Caco-2 (cell line): ENCODE data around the gene CC2D1B. TPM values are rescaled to one million over a fixed set of nuclear protein-coding genes. Genes with fewer than 3 reads are reported as not detected.

Experiments
- BruUV-seq: library from RNA; stranded (reverse); fragments of 400-500 nt; replicated peaks from 2 replicates; lab custom pipeline; 2021; lab: Mats Ljungman, UMichigan
- CTCF ChIA-PET: fragments of 300-600 bp; sonication (Branson Sonifier 250); formaldehyde crosslinking; loops from one replicate; lab custom pipeline; 2022; ENCODE audit warnings: antibody characterized with exemption; lab: Charles Lee
- POLR2A ChIA-PET: fragments of 300-600 bp; sonication (Branson Sonifier 250); formaldehyde crosslinking; loops from one replicate; lab custom pipeline; 2022; ENCODE audit warnings: antibody characterized with exemption; lab: Charles Lee
- DNase-seq, 2 experiments: peaks; one replicate each; pipeline versions ENCODE4 v3.0.0 to v3.0.0-alpha.2; 2020 to 2022
- H3K27me3 ChIP-seq: replicated peaks from 2 replicates; pipeline ENCODE4 v1.6.0; 2011; ENCODE audit warnings: low read length; ENCODE audit not compliant: control insufficient read depth, insufficient read depth
- H3K36me3 ChIP-seq: 2 replicates; pipeline ENCODE4 v1.5.1; 2011; ENCODE audit warnings: low read length; ENCODE audit not compliant: control insufficient read depth, insufficient read depth
- H3K4me1 ChIP-seq: fragments of 250-450 bp; sonication (Bioruptor Pico); 2 replicates; pipeline ENCODE4 v1.5.1; 2020; ENCODE audit warnings: mild to moderate bottlenecking
- H3K4me3 ChIP-seq: 2 replicates; pipeline ENCODE4 v1.5.1; 2011; ENCODE audit warnings: low read depth, mild to moderate bottlenecking, control low read depth, low read length
- H3K9me3 ChIP-seq: fragments of 250-450 bp; sonication (Bioruptor Pico); 2 replicates; pipeline ENCODE4 v1.5.1; 2020; ENCODE audit warnings: mild to moderate bottlenecking, moderate library complexity
- H3K27ac Mint-ChIP-seq: one replicate; pipeline ENCODE4 v1.8.0; 2022; ENCODE audit warnings: mixed read lengths; ENCODE audit not compliant: unreplicated experiment
- H3K27me3 Mint-ChIP-seq: one replicate; pipeline ENCODE4 v1.8.0; 2022; ENCODE audit warnings: mixed read lengths; ENCODE audit not compliant: insufficient read depth, unreplicated experiment
- H3K36me3 Mint-ChIP-seq: one replicate; pipeline ENCODE4 v1.8.0; 2022; ENCODE audit warnings: mild to moderate bottlenecking, mixed read lengths; ENCODE audit not compliant: insufficient read depth, unreplicated experiment
- H3K4me1 Mint-ChIP-seq: one replicate; pipeline ENCODE4 v1.8.0; 2022; ENCODE audit warnings: low read depth, mixed read lengths; ENCODE audit not compliant: unreplicated experiment
- H3K4me3 Mint-ChIP-seq: one replicate; pipeline ENCODE4 v1.8.0; 2022; ENCODE audit warnings: mild to moderate bottlenecking, moderate library complexity, mixed read lengths; ENCODE audit not compliant: unreplicated experiment
- H3K9me3 Mint-ChIP-seq: one replicate; pipeline ENCODE4 v1.8.0; 2022; ENCODE audit warnings: mixed read lengths; ENCODE audit not compliant: unreplicated experiment
- CTCF ChIP-seq, 2 experiments: fragments of 200-600 bp in 1 of 2; IDR thresholded peaks; 1 replicate in 1 of 2; 2 replicates in 1 of 2; pipeline versions ENCODE4 v1.5.1 to v1.8.0; 2011 to 2022; ENCODE audit warnings: antibody characterized with exemption in 1 of 2, control low read depth in 1 of 2, inconsistent platforms in 1 of 2, low read depth in 1 of 2, low read length in 1 of 2, mild to moderate bottlenecking in 1 of 2, moderate library complexity in 1 of 2; ENCODE audit not compliant: insufficient read depth in 1 of 2, severe bottlenecking in 1 of 2, unreplicated experiment in 1 of 2
- intact Hi-C: fragments of 100-400 bp; cut with micrococcal nuclease; formaldehyde crosslinking; loops from one replicate; pipeline ENCODE4 v1.10.0; 2022; ENCODE audit not compliant: unreplicated experiment
- total RNA-seq: library from RNA; stranded (reverse); gene quantifications from 2 replicates; pipeline ENCODE4 v1.2.3, GENCODE V29; 2022

CC2D1B gene
- total RNA-seq, 1 experiment from 2014 or later: 31.1 TPM

GRCh38 chr1:52348704-52349300 lies 17.2 kb downstream of the CC2D1B start:
- H3K9me3 Mint-ChIP-seq: no peaks in the 10 kb centered on the region
- peaks cover 38% of the 10 kb centered on the region for H3K36me3 Mint-ChIP-seq
- BruUV-seq: no TSS peak
- ChIA-PET POLR2A (no interaction called here), CTCF (interaction anchor here (0.6 to 1.7 kb wide), 5 partner anchors 17 to 281 kb away, joined by 3 to 8 read pairs (median 4); partner anchors contain the start of gene CC2D1B)
- H3K4me1 Mint-ChIP-seq: no peaks in the 10 kb centered on the region
- peaks cover under 1% of the 10 kb centered on the region; the same call in 1 of the 2 replicates for H3K36me3 ChIP-seq
- H3K4me3 ChIP-seq: no peak overlapping the region
- no peak overlapping the region for H3K27ac Mint-ChIP-seq
- no peaks in the 10 kb centered on the region for H3K27me3 ChIP-seq
- intact Hi-C loops: loop anchor here (1.0 kb wide), 1 partner anchor 222 kb away; no protein-coding TSS in a partner anchor
- H3K4me1 ChIP-seq: no peaks in the 10 kb centered on the region
- peak; percentile 56 for DNase-seq
- no peaks in the 10 kb centered on the region for H3K9me3 ChIP-seq
- peak in 1 of 2 experiments; percentile 42 for TF ChIP-seq CTCF (IDR thresholded peaks at IDR 0.05; ENCODE audit: insufficient read depth in 1 of 2, low read depth in 1 of 2, low read length in 1 of 2, severe bottlenecking in 1 of 2, unreplicated experiment in 1 of 2)
- H3K4me3 Mint-ChIP-seq: no peak overlapping the region
- H3K27me3 Mint-ChIP-seq: no peaks in the 10 kb centered on the region

GRCh38 chr1:52346653-52347052 lies 19.4 kb downstream of the CC2D1B start:
- no peaks in the 10 kb centered on the region for H3K27me3 ChIP-seq
- CTCF ChIA-PET: no interaction called here
- Mint-ChIP-seq H3K36me3 (peaks cover 26% of the 10 kb centered on the region), H3K27ac (no peak overlapping the region), H3K9me3 (no peaks in the 10 kb centered on the region), H3K4me3 (no peak overlapping the region), H3K4me1 (no peaks in the 10 kb centered on the region), H3K27me3 (no peaks in the 10 kb centered on the region)
- DNase-seq: no peak
- H3K4me1 ChIP-seq: no peaks in the 10 kb centered on the region
- no peak for TF ChIP-seq CTCF (IDR thresholded peaks at IDR 0.05; ENCODE audit: insufficient read depth in 1 of 2, low read depth in 1 of 2, low read length in 1 of 2, severe bottlenecking in 1 of 2, unreplicated experiment in 1 of 2)
- BruUV-seq: no TSS peak
- POLR2A ChIA-PET: no interaction called here
- H3K36me3 ChIP-seq: no peaks in the 10 kb centered on the region
- intact Hi-C loops: no loop called here
- no peak overlapping the region for H3K4me3 ChIP-seq
- H3K9me3 ChIP-seq: no peaks in the 10 kb centered on the region

GRCh38 chr1:52345252-52345651 lies 20.8 kb downstream of the CC2D1B start:
- no peak for DNase-seq
- ChIA-PET POLR2A (no interaction called here), CTCF (no interaction called here)
- no peaks in the 10 kb centered on the region for H3K27me3 Mint-ChIP-seq
- Histone ChIP-seq H3K27me3 (no peaks in the 10 kb centered on the region), H3K4me1 (no peaks in the 10 kb centered on the region), H3K9me3 (no peaks in the 10 kb centered on the region), H3K4me3 (no peak overlapping the region), H3K36me3 (no peaks in the 10 kb centered on the region)
- H3K36me3 Mint-ChIP-seq: peaks cover 19% of the 10 kb centered on the region
- TF ChIP-seq CTCF (IDR thresholded peaks at IDR 0.05; ENCODE audit: insufficient read depth in 1 of 2, low read depth in 1 of 2, low read length in 1 of 2, severe bottlenecking in 1 of 2, unreplicated experiment in 1 of 2): no peak
- no peak overlapping the region for H3K27ac Mint-ChIP-seq
- no peak overlapping the region for H3K4me3 Mint-ChIP-seq
- BruUV-seq: no TSS peak
- H3K9me3 Mint-ChIP-seq: no peaks in the 10 kb centered on the region
- no peaks in the 10 kb centered on the region for H3K4me1 Mint-ChIP-seq
- intact Hi-C loops: no loop called here
